Smooth muscle cell (in vitro differentiated cells): ENCODE data around the gene PCDHGA10. TPM values are rescaled to one million over a fixed set of nuclear protein-coding genes. Genes with fewer than 3 reads are reported as not detected.
A peak's percentile ranks its signal among the peaks of the same experiment; 100 is the strongest.
"Not testable (repeated sequence)": the region's sequence is repeated elsewhere in the genome, so short reads cannot be mapped to it uniquely, and the experiment has no call there.

Experiments used
- DNase-seq: peaks from one replicate; lab custom pipeline; 2025; ENCODE audit not compliant: unreplicated experiment; lab: John Stamatoyannopoulos, UW
- H2AFZ ChIP-seq: fragments of 200-600 bp; sonication (generic); 2 replicates; pipeline ENCODE4 v1.6.0; 2016; ENCODE audit warnings: antibody characterized with exemption, low read depth, mild to moderate bottlenecking
- H3F3A ChIP-seq: fragments of 200-600 bp; sonication (generic); 2 replicates; pipeline ENCODE4 v1.6.0; 2017; ENCODE audit warnings: antibody characterized with exemption, low read depth
- H3K27ac ChIP-seq: fragments of 200-600 bp; sonication (generic); 2 replicates; pipeline ENCODE4 v1.5.1; 2016; ENCODE audit warnings: low read depth, mild to moderate bottlenecking
- H3K27me3 ChIP-seq: fragments of 200-600 bp; sonication (generic); 2 replicates; pipeline ENCODE4 v1.6.1; 2016; ENCODE audit warnings: low read depth, mild to moderate bottlenecking
- H3K36me3 ChIP-seq: fragments of 200-600 bp; sonication (generic); 2 replicates; pipeline ENCODE4 v1.5.1; 2016; ENCODE audit warnings: low read depth
- H3K4me1 ChIP-seq: fragments of 200-600 bp; sonication (generic); 2 replicates; pipeline ENCODE4 v1.5.1; 2016; ENCODE audit warnings: low read depth
- H3K4me2 ChIP-seq: fragments of 200-600 bp; sonication (generic); 2 replicates; pipeline ENCODE4 v1.6.0; 2016; ENCODE audit warnings: mild to moderate bottlenecking
- H3K4me3 ChIP-seq: fragments of 200-600 bp; sonication (generic); 2 replicates; pipeline ENCODE4 v1.5.1; 2016; ENCODE audit warnings: mild to moderate bottlenecking
- H3K79me2 ChIP-seq: fragments of 200-600 bp; sonication (generic); 2 replicates; pipeline ENCODE4 v1.6.0; 2016; ENCODE audit warnings: low read depth, mild to moderate bottlenecking
- H3K9ac ChIP-seq: fragments of 200-600 bp; sonication (generic); 2 replicates; pipeline ENCODE4 v1.6.0; 2016; ENCODE audit warnings: low read depth
- H3K9me3 ChIP-seq: fragments of 200-600 bp; sonication (generic); replicated peaks from 2 replicates; pipeline ENCODE4 v1.5.1; 2016; ENCODE audit warnings: low read depth
- H4K20me1 ChIP-seq: fragments of 200-600 bp; sonication (generic); 2 replicates; pipeline ENCODE4 v1.6.0; 2016; ENCODE audit warnings: low read depth
- CTCF ChIP-seq: fragments of 200-600 bp; sonication (generic); IDR thresholded peaks from 2 replicates; pipeline ENCODE4 v1.5.1; 2017; ENCODE audit warnings: borderline replicate concordance, mild to moderate bottlenecking, antibody characterized with exemption; ENCODE audit not compliant: insufficient read depth, poor library complexity, severe bottlenecking
- WGBS: methylation state at CpG from one replicate; pipeline ENCODE4 v1.1.7; 2016; ENCODE audit warnings: low lambda C conversion rate; 5-methylcytosine and 5-hydroxymethylcytosine counted together
- polyA plus RNA-seq: library from polyadenylated mRNA; unstranded; fragments of >200 nt; fragmentation: Nextera tagmentation; extraction: Ambion mirVana; gene quantifications from 2 replicates; pipeline ENCODE4 v1.2.1, GENCODE V29; 2016
- total RNA-seq: library from RNA; depleted of rRNA; stranded (reverse); fragments of >200 nt; gene quantifications from 2 replicates; pipeline ENCODE4 v1.2.3, GENCODE V29; 2014

Gene PCDHGA10
- total and polyA plus RNA-seq, 2 experiments from 2014 or later, result 10.9 to 24.7 TPM

GRCh38 chr5:141384471-141385267 lies 28.1 kb upstream of the PCDHGA10 start:
- DNase-seq, result no peak
- H3K36me3 ChIP-seq, result no peaks in the 10 kb centered on the region
- no peak overlapping the region for H3K4me2 ChIP-seq
- H3K79me2 ChIP-seq, result no peaks in the 10 kb centered on the region
- H3F3A ChIP-seq, result no peaks in the 10 kb centered on the region
- H3K9ac ChIP-seq, result no peak overlapping the region
- H2AFZ ChIP-seq, result no peak overlapping the region
- no peaks in the 10 kb centered on the region for H4K20me1 ChIP-seq
- peaks cover 8% of the 10 kb centered on the region for H3K9me3 ChIP-seq
- H3K4me3 ChIP-seq, result no peak overlapping the region
- H3K4me1 ChIP-seq, result no peaks in the 10 kb centered on the region
- 95% methylated on average over 43 of the region's 43 CpGs for WGBS
- H3K27ac ChIP-seq, result no peak overlapping the region
- no peak for TF ChIP-seq CTCF
- no peaks in the 10 kb centered on the region for H3K27me3 ChIP-seq

GRCh38 chr5:141387557-141388311 lies 25.1 kb upstream of the PCDHGA10 start, which contains the start of gene PCDHGB4:
Gene PCDHGB4 (plus strand): TSS chr5:141387698. CDS start chr5:141387885, 187 bp downstream.
- Histone ChIP-seq H3K4me3 (peak within 1 kb of the TSS; percentile 67), H3K79me2 (peaks cover 11% of the 10 kb centered on the region), H3K4me2 (peak within 1 kb of the TSS; percentile 82), H3K9me3 (peaks cover 39% of the 10 kb centered on the region), H3K36me3 (peaks cover 29% of the 10 kb centered on the region), H2AFZ (peak within 1 kb of the TSS; percentile 87)
- H3K27me3 ChIP-seq, H3K4me1 ChIP-seq, H3K27ac ChIP-seq, DNase-seq, H4K20me1 ChIP-seq, H3F3A ChIP-seq, H3K9ac ChIP-seq: not testable (repeated sequence)
- peak; percentile 71 for TF ChIP-seq CTCF
- 22% methylated on average over 22 of the region's 40 CpGs for WGBS

GRCh38 chr5:141388661-141389060 lies 24.1 kb upstream of the PCDHGA10 start:
- Histone ChIP-seq H3K4me1 (no peaks in the 10 kb centered on the region), H3K27me3 (no peaks in the 10 kb centered on the region), H3K4me2 (peak overlapping the region; percentile 72), H4K20me1 (no peaks in the 10 kb centered on the region), H3K9ac (no peak overlapping the region), H3K79me2 (peaks cover 11% of the 10 kb centered on the region), H3K4me3 (no peak overlapping the region), H3F3A (no peaks in the 10 kb centered on the region), H3K27ac (no peak overlapping the region), H3K36me3 (peaks cover 34% of the 10 kb centered on the region), H3K9me3 (peaks cover 48% of the 10 kb centered on the region), H2AFZ (no peak overlapping the region)
- 94% methylated on average over 10 of the region's 10 CpGs for WGBS
- no peak for DNase-seq
- TF ChIP-seq CTCF, result no peak
